Mononuclear cell (primary cell): ENCODE results near the gene RASA2. TPM values are rescaled to one million over a fixed set of nuclear protein-coding genes. Genes with fewer than 3 reads are reported as not detected.

ENCODE experiments used
- H3K27me3 ChIP-seq: 2 replicates; pipeline ENCODE4 v1.6.0; 2011; ENCODE audit warnings: low read length, control low read depth; ENCODE audit not compliant: insufficient read depth
- H3K4me1 ChIP-seq: 2 replicates; pipeline ENCODE4 v1.5.1; 2011; ENCODE audit warnings: mild to moderate bottlenecking, low read length, control low read depth; ENCODE audit not compliant: insufficient read depth
- H3K4me3 ChIP-seq: 2 replicates; pipeline ENCODE4 v1.5.1; 2011; ENCODE audit warnings: mild to moderate bottlenecking, low read length, moderate library complexity
- H3K9me3 ChIP-seq: 2 replicates; pipeline ENCODE4 v1.5.1; 2011; ENCODE audit warnings: low read depth, mild to moderate bottlenecking, control low read depth, low read length
- total RNA-seq: library from RNA; depleted of rRNA; stranded (reverse); fragments of >200 nt; gene quantifications from one replicate; pipeline ENCODE4 v1.2.3, GENCODE V29; 2012

RASA2 gene
- total RNA-seq, 1 donor, result 110 TPM

DNA sequence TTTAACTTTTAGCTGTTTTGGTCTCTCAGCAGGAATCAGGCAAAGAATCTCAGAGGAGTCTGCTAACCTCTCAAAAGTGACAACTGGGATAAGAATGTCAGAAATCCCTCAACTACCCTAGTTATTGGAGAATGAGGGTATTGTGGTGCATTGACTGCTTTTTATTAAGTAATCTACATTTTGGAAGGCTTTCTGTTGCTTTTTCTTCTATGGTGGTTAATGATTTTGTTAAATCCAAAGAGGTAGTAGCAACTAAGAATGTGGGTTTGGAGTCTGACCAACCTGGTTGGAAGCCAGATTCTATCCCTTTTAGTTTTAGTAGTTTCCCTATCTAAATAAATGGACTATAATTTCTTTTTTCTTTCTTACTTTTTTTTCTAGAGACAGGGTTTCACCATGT, 156.6 kb downstream of the RASA2 start:
- peaks cover 9% of the 10 kb centered on the region for H3K4me1 ChIP-seq
- no peak overlapping the region for H3K4me3 ChIP-seq
- no peaks in the 10 kb centered on the region for H3K27me3 ChIP-seq
- no peaks in the 10 kb centered on the region for H3K9me3 ChIP-seq

DNA sequence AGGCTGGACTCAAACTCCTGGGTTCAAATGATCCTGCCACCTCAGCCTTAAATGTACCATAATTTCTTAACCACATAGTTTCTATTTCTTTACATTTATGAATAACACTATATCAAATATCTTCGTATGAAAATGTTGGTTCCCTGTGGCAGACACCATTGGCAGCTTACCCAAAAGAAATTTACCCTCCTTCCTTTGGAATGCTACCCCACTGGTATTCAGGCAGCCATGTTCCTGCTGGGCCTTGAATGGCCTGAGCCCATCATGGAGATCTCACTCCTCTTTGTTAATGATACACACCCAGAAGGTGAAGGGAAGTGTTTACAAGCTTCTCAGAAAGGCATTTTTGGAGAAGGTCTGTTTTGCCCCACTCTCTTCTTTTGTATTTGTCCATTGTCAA, 157.0 kb downstream of the RASA2 start:
- Histone ChIP-seq H3K4me3 (no peak overlapping the region), H3K4me1 (peaks cover 9% of the 10 kb centered on the region), H3K27me3 (no peaks in the 10 kb centered on the region), H3K9me3 (no peaks in the 10 kb centered on the region)

DNA sequence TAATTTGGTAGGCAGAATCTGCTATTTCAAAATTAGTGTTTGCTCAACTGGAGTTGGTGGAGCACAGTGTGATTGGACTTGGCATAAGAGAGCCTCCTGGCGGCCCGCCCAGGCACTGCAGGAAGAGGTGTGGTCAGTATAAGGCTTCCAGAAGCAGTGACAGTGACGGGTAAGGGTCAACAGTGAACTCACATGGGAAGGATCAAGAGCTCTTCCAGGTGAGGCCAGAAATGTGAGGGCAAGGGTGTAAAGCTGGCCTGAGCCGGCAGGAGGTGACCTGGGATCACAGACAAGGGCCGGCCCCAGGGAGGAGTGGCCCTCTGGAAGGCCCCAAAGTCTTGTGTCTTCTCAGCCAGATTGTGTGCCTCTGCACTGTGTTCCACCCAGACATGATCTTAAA, 158.1 kb downstream of the RASA2 start:
- Histone ChIP-seq H3K4me1 (peaks cover 9% of the 10 kb centered on the region), H3K9me3 (no peaks in the 10 kb centered on the region), H3K4me3 (no peak overlapping the region), H3K27me3 (no peaks in the 10 kb centered on the region)

DNA sequence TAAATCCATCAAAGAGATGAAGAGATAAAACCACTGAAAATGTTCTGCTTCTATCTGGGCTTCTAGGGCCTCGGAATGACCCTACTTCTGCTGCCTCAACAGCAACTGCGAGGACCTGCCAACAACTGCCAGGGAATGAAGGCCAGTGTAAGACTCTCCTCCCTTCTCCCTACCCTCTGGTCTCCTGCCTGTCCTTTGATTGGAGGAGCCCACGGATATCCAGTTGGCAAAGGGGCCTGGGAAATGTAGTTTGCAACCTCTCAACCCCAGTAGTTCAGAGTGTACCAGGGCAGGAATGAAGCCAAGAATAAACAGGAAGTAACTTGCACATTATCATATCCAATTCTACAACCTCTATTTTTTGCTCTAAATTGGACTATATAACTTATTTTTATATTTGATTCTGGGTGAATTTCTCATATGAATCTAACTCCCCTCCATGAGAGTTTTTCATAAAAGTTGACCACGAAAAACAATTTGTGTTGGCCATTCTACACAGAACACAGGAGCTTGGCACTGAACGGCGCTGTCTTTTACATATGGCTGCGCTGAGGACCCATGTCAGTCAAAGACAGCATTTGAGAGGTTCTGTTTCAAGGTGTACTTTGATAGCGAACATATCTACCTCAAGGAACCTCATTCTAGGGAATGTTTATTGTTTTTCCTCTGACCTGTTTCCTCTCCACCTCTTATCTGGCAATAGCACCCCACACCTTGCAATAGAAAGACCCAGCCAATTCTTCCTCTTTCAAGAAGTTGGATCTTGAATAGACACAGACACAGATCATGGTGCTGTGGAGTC, 160.1 kb downstream of the RASA2 start:
- Histone ChIP-seq H3K9me3 (no peaks in the 10 kb centered on the region), H3K4me3 (no peak overlapping the region), H3K27me3 (no peaks in the 10 kb centered on the region), H3K4me1 (peaks cover 9% of the 10 kb centered on the region)

GRCh38 chr3:141647562-141647915, 160.7 kb downstream of the RASA2 start:
- Histone ChIP-seq H3K27me3 (no peaks in the 10 kb centered on the region), H3K9me3 (no peaks in the 10 kb centered on the region), H3K4me3 (no peak overlapping the region), H3K4me1 (peaks cover 9% of the 10 kb centered on the region)

GRCh38 chr3:141648055-141648910, 161.5 kb downstream of the RASA2 start:
- H3K4me1 ChIP-seq, result peaks cover 9% of the 10 kb centered on the region
- no peaks in the 10 kb centered on the region for H3K27me3 ChIP-seq
- H3K9me3 ChIP-seq, result no peaks in the 10 kb centered on the region
- H3K4me3 ChIP-seq, result no peak overlapping the region

GRCh38 chr3:141649871-141650270, 163.0 kb downstream of the RASA2 start:
- H3K27me3 ChIP-seq, result no peaks in the 10 kb centered on the region
- H3K9me3 ChIP-seq, result no peaks in the 10 kb centered on the region
- H3K4me3 ChIP-seq, result no peak overlapping the region
- H3K4me1 ChIP-seq, result peaks cover 9% of the 10 kb centered on the region

DNA sequence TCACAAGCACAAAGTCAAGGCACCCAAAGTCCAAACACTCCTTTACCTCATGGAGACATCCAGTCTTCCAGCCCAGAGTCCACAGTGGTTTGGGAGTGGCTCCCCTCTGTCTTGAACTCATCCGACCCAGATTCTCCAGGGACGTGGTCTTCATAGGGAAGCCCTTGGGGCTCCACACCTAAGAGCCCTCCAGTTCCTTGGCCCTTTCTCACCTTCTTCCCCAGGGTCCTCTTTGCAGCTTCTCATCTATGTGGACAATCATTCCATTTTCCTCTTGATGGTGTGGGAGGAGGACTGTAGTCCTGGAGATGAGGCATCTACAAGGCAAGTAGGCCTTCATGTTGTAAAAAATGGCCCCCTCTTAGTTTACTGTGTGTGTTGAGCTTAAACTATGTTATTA, 164.0 kb downstream of the RASA2 start:
- H3K4me3 ChIP-seq, result no peak overlapping the region
- no peaks in the 10 kb centered on the region for H3K9me3 ChIP-seq
- no peaks in the 10 kb centered on the region for H3K27me3 ChIP-seq

DNA sequence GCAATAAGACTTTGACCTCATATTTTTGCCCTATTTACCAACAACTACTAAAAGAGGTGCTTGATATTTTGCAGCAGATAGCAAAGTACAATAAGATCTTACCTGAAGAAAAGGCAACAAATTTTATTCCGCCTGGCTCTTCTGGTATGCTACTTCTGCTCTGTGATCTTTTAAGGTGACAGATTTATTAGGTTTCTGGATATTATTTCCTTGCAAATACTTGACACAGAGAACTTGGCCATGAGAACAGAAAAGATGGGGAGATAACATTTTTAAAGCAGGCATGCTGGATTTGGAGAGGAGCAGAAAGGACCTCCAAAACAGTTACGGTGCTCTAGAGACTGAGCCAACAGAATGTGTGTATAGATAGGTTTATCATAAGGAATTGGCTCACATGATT, 164.6 kb downstream of the RASA2 start:
- H3K4me1 ChIP-seq, result peaks cover 7% of the 10 kb centered on the region
- no peak overlapping the region for H3K4me3 ChIP-seq
- H3K27me3 ChIP-seq, result no peaks in the 10 kb centered on the region
- H3K9me3 ChIP-seq, result no peaks in the 10 kb centered on the region

More for the DNA sequence above, 164.0 kb downstream of the RASA2 start:
- peaks cover 9% of the 10 kb centered on the region for H3K4me1 ChIP-seq

GRCh38 chr3:141652349-141652748, 165.5 kb downstream of the RASA2 start:
- Histone ChIP-seq H3K4me1 (peaks cover under 1% of the 10 kb centered on the region), H3K27me3 (no peaks in the 10 kb centered on the region), H3K4me3 (no peak overlapping the region), H3K9me3 (no peaks in the 10 kb centered on the region)

GRCh38 chr3:141653847-141654246, 167.0 kb downstream of the RASA2 start:
- no peak overlapping the region for H3K4me3 ChIP-seq
- no peaks in the 10 kb centered on the region for H3K9me3 ChIP-seq
- peaks cover 5% of the 10 kb centered on the region for H3K4me1 ChIP-seq
- peaks cover 11% of the 10 kb centered on the region for H3K27me3 ChIP-seq

- Histone ChIP-seq H3K9me3 (no peaks in the 10 kb centered on the region), H3K4me1 (peaks cover 21% of the 10 kb centered on the region), H3K27me3 (peaks cover 23% of the 10 kb centered on the region), H3K4me3 (no peak overlapping the region)
Measured at GRCh38 chr3:141655801-141656200, 169.0 kb downstream of the RASA2 start.

DNA sequence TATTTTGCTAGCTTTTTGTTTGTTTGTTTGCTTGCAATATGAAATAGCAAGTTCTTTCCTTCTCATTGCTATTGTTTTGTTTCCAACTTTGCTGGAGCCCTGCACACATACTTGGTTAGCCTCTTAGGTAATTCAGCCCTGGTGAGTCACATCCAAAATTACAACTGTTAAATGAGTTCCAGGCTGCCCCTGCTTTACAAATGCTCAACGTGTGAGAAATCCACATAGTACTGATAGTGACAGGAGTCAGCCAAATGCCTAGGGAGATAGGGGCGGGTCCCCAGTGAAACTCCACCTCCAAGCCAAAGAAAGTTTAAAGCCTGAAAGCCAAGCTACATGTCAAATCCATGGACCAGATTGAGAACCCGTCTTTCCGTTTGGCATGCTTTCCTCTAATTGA, 169.9 kb downstream of the RASA2 start:
- peaks cover 25% of the 10 kb centered on the region for H3K4me1 ChIP-seq
- no peaks in the 10 kb centered on the region for H3K9me3 ChIP-seq
- H3K27me3 ChIP-seq, result peaks cover 29% of the 10 kb centered on the region
- no peak overlapping the region for H3K4me3 ChIP-seq

DNA sequence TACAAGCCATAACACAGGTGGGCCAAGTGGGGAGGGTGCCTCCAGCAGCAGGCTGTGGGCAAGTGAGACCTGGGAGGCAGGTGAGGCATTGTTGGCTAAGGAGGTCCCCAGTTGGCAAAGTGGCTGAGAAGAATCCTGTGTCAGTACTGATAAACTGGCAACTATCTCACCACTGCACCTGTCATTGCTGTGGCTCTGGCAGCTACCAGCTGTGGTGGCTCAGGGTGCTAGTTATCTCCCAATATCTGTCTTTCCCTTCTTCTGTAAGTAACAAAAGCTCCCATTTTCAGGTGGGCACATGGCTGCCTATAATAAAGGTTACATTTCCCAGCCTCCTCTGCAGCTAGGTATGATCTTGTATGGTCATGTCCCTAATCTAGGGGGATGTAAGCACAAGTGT, 170.7 kb downstream of the RASA2 start:
- peaks cover 25% of the 10 kb centered on the region for H3K4me1 ChIP-seq

DNA sequence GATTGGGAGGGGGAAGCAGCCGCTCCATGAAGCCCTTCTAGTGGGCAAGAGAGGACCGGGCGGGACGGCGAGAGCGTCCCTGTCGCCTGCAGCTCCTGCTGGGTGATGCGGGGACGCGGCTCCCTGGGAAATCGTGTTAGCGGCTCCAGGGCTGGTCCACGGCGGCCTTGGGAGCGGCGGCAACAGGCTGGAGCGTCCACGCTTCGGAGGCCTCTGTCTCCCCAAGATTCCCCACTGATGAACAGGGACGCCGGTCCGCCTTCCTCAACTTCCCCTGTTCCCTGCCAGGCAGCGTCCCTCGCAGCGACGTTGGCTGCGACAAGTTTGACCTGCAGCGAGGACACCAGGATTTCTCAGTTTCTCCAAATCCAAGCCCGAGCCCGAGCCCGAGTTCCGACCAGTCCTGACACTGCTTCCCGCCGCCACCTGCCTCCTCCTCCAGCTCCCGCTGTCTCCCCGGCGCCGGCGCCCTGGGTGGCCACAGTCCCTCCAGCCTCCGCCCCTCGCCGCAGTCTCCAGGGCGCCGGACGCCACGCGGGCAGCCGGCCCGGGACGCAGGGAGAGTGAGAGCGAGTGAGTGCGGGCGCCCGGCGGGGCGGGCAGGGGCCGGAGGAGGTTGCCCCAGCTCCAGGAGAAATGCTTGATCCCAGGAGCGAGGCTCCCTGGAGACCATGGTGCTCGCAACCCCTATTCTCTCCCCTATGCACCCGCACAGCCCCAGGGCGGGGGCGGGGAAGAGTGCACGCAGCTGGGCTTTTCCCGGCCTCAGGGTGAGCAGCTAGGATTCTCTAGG, 173.2 kb downstream of the RASA2 start:
- H3K9me3 ChIP-seq, result no peaks in the 10 kb centered on the region
- peaks cover 29% of the 10 kb centered on the region for H3K27me3 ChIP-seq
- H3K4me3 ChIP-seq, result peak overlapping the region; percentile 19
- peaks cover 25% of the 10 kb centered on the region for H3K4me1 ChIP-seq

More for the DNA sequence above, 170.7 kb downstream of the RASA2 start:
- H3K27me3 ChIP-seq, result peaks cover 29% of the 10 kb centered on the region
- H3K4me3 ChIP-seq, result no peak overlapping the region
- H3K9me3 ChIP-seq, result no peaks in the 10 kb centered on the region
